Right cardiac atrium (tissue), 5 donors: Measurements from ENCODE around the gene CLIC6. TPM values are rescaled to one million over a fixed set of nuclear protein-coding genes. Genes with fewer than 3 reads are reported as not detected.
"Not testable (repeated sequence)": the region's sequence is repeated elsewhere in the genome, so short reads cannot be mapped to it uniquely, and the experiment has no call there.

Experiments used
- ATAC-seq, 2 donors: fragments of 200-7000 bp; cut with Tn5 transposase; one replicate each; pipeline versions ENCODE4 v1.8.0 to v1.9.1; 2020; ENCODE audit warnings: moderate library complexity in 2 of 2, mild to moderate bottlenecking in 1 of 2
- DNase-seq, 3 donors: peaks; one replicate each; pipeline ENCODE4 v3.0.0-alpha.2; 2020
- H3K27ac ChIP-seq: one replicate; pipeline ENCODE4 v1.5.1; 2013; ENCODE audit warnings: mild to moderate bottlenecking, low read length, control low read depth, moderate library complexity
- H3K27me3 ChIP-seq: one replicate; pipeline ENCODE4 v1.6.1; 2013; ENCODE audit not compliant: control insufficient read depth, insufficient read depth
- H3K4me1 ChIP-seq: one replicate; pipeline ENCODE4 v1.6.1; 2013; ENCODE audit warnings: low read length; ENCODE audit not compliant: control insufficient read depth, insufficient read depth
- H3K4me3 ChIP-seq: one replicate; pipeline ENCODE4 v1.5.1; 2013; ENCODE audit warnings: low read length, control low read depth
- H3K9me3 ChIP-seq: one replicate; pipeline ENCODE4 v1.6.1; 2013; ENCODE audit warnings: low read length; ENCODE audit not compliant: control insufficient read depth
- WGBS: extraction: QIAGEN DNeasy Blood & Tissue Kit; methylation state at CpG from one replicate; pipeline ENCODE4 v1.1.7; 2013; 5-methylcytosine and 5-hydroxymethylcytosine counted together
- intact Hi-C, 4 donors: fragments of 100-400 bp; cut with DNase I; formaldehyde crosslinking; loops; one replicate each; pipeline versions ENCODE4 v1.11.0 to v1.14.0; 2022 to 2023
- polyA plus RNA-seq: library from polyadenylated mRNA; stranded (reverse); fragments of 200-250 nt; gene quantifications from one replicate; pipeline ENCODE4 v1.2.3, GENCODE V29; 2013
- total RNA-seq, 4 donors: library from RNA; stranded (reverse); fragmentation: NEBNext Ultra II Directional; extraction: Animal tissue kit (Norgen Biotek cat#: 25700); gene quantifications; one replicate each; pipeline ENCODE4 v1.2.1, GENCODE V29; 2021
- donor health status: healthy with polysubstance abuse.
- donor health status: DM: no; HTN: yes; CAD: no.
- donor health status: DM: no; HTN: no; CAD: no.
- donor health status: DM: no; HTN: yes; CAD: no; lungs with severe emphysema.
- donor health status: DM: yes; HTN: yes; CAD: no.

The CLIC6 gene
- total and polyA plus RNA-seq, 5 donors: 6.1 to 13.7 (median 12.6) TPM

- intact Hi-C loops: no loop called here
- Histone ChIP-seq H3K27me3 (no peaks in the 10 kb centered on the region), H3K9me3 (no peaks in the 10 kb centered on the region), H3K4me3 (no peak overlapping the region), H3K27ac (no peak overlapping the region), H3K4me1 (no peaks in the 10 kb centered on the region)
- ATAC-seq: no peak
- WGBS: 73% methylated on average over 4 of the region's 4 CpGs
- DNase-seq: no peak
Observed at GRCh38 chr21:34706337-34706736, 37.5 kb downstream of the CLIC6 start.

GRCh38 chr21:34707876-34708325, 39.1 kb downstream of the CLIC6 start:
- no peak for ATAC-seq
- Histone ChIP-seq H3K4me3 (no peak overlapping the region), H3K9me3 (no peaks in the 10 kb centered on the region), H3K27me3 (no peaks in the 10 kb centered on the region), H3K4me1 (no peaks in the 10 kb centered on the region), H3K27ac (no peak overlapping the region)
- DNase-seq: no peak
- 72% methylated on average over 8 of the region's 8 CpGs for WGBS
- intact Hi-C loops: no loop called here

DNA sequence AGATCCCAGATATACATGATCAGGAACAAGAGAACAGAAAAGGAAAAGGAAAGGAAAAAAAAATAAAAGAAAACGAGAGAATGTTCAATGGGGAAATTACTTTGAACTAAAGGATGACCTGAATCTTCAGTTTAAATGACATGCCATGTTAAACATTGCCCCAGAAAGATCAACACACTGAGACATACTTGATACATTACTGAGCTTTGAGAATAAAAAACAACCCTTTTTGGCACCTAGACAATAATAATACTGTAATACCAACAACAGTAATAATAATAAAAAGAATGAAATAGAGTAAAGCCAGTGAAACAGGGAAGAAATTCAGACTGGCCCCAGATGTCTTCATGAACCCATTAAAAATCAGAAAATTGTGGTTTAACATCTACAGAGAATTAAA, 44.8 kb downstream of the CLIC6 start:
- Histone ChIP-seq H3K9me3 (no peaks in the 10 kb centered on the region), H3K4me3 (no peak overlapping the region), H3K4me1 (no peaks in the 10 kb centered on the region), H3K27me3 (no peaks in the 10 kb centered on the region), H3K27ac (no peak overlapping the region)
- 49% methylated on average over 1 of the region's 1 CpG for WGBS
- intact Hi-C loops: no loop called here
- ATAC-seq (no peak), DNase-seq (no peak)

DNA sequence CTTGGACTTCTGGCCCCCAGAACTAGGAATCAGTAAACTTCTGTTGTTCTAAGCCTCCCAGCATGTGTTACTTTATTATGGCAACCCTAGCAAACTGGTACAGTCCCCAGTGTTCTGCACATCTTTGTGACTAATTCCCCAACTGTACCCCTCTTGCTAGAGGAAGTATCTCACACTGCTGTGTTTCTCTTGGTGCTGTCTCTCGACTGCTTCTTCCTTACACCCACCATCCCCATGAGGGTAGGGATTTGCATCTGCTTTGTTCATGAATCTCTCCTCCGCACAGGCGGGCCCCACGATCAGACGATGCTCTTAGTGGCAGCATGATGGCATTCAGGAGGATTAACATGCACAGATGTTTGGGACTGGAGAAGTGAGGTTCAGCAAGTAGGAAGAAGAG, 46.7 kb downstream of the CLIC6 start:
- WGBS: 85% methylated on average over 5 of the region's 5 CpGs
- no peaks in the 10 kb centered on the region for H3K9me3 ChIP-seq
- H3K4me3 ChIP-seq: no peak overlapping the region
- DNase-seq (no peak), ATAC-seq (no peak)
- no peak overlapping the region for H3K27ac ChIP-seq
- no peaks in the 10 kb centered on the region for H3K27me3 ChIP-seq
- intact Hi-C loops: no loop called here
- no peaks in the 10 kb centered on the region for H3K4me1 ChIP-seq

- Histone ChIP-seq H3K4me1 (no peaks in the 10 kb centered on the region), H3K27ac (no peak overlapping the region)
- intact Hi-C loops: no loop called here
Observed at GRCh38 chr21:34715985-34716596, 47.3 kb downstream of the CLIC6 start.

DNA sequence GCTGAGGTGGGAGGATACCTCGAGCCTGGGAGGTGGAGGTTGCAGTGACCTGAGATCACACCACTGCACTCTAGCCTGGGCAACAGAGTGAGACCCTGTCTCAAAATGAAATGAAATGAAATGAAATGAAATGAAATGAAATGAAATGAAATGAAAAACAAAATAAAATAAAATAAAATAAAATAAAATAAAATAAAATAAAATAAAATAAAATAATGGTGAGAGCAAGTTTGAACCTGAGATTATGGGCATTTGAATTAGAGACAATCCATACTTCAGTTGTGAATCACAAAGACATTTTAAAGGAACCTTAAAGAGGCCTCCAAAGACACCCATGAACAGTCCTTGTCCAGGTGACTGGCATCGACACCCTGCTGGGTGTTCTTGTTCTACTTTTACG, 49.7 kb downstream of the CLIC6 start:
- H3K4me1 ChIP-seq, H3K27me3 ChIP-seq, ATAC-seq, H3K9me3 ChIP-seq, H3K4me3 ChIP-seq, DNase-seq, intact Hi-C loops, H3K27ac ChIP-seq: not testable (repeated sequence)
- 91% methylated on average over 3 of the region's 3 CpGs for WGBS

More at GRCh38 chr21:34715985-34716596, 47.3 kb downstream of the CLIC6 start:
- Histone ChIP-seq H3K27me3 (no peaks in the 10 kb centered on the region), H3K9me3 (no peaks in the 10 kb centered on the region), H3K4me3 (no peak overlapping the region)
- no peak for ATAC-seq
- 89% methylated on average over 7 of the region's 7 CpGs for WGBS
- no peak for DNase-seq

- 76% methylated on average over 7 of the region's 7 CpGs for WGBS
- ATAC-seq: no peak
- Histone ChIP-seq H3K27me3 (no peaks in the 10 kb centered on the region), H3K4me3 (no peak overlapping the region), H3K4me1 (no peaks in the 10 kb centered on the region), H3K27ac (no peak overlapping the region), H3K9me3 (no peaks in the 10 kb centered on the region)
- intact Hi-C loops: no loop called here
- no peak for DNase-seq
Observed at GRCh38 chr21:34722684-34723300, 54.0 kb downstream of the CLIC6 start.

DNA sequence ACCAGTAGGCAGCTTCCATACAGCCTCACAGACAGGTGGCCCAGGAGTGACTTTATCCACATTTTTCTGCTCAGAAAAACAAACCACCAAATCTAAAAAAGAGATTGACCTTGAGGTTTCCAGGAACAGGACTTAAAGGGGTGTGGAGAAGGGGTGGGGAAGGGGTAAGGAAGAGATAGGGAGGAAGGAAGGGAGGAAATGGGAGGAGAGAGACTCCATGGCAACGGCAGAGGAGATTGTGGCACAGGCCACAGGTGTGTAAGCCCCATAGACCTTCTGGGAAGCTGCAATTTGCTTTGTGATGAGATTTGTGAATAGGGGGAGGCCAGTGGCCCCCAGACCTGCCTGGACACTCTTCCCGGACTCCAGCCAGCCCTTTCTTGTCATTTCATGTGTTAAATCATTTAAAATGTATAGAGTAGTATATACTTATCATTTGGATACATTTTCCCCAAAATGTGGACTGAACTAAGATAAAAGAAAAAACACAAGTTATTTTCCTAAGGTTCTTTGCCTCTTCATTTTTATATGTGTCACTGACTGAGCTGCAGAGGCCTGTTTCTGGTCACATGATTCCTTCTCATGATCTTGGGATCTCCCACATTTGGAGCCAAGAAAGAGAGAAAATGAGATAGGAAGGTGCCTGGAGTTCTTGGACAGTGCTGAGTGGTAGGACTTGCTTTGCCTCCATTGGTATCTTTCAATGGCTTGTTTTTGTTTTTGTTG, 55.5 kb downstream of the CLIC6 start:
- DNase-seq: no peak
- Histone ChIP-seq H3K4me1 (no peaks in the 10 kb centered on the region), H3K27me3 (no peaks in the 10 kb centered on the region), H3K27ac (no peak overlapping the region), H3K4me3 (no peak overlapping the region), H3K9me3 (no peaks in the 10 kb centered on the region)
- intact Hi-C loops: no loop called here
- 54% methylated on average over 2 of the region's 2 CpGs for WGBS
- ATAC-seq: no peak

DNA sequence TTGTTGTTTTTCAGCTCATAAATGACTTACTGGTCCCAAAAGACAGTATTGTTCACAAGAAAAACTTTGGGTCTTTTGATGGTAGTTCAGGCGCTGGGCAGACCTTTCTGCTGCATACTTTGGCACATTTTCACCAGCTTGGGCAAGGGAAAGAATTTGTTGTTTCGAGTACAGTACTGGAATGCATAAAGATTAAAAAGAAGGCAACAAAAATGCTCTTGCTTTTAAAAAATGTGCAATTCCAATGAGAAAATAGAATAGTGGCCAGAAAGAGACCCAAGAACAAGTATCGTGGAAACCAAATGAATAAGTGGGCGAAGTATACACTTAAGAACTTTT, 56.0 kb downstream of the CLIC6 start:
- no peak for DNase-seq
- H3K27ac ChIP-seq: no peak overlapping the region
- intact Hi-C loops: no loop called here
- no peak for ATAC-seq
- H3K9me3 ChIP-seq: no peaks in the 10 kb centered on the region
- 63% methylated on average over 4 of the region's 4 CpGs for WGBS
- no peaks in the 10 kb centered on the region for H3K4me1 ChIP-seq
- no peaks in the 10 kb centered on the region for H3K27me3 ChIP-seq
- no peak overlapping the region for H3K4me3 ChIP-seq

GRCh38 chr21:34726627-34727337, 58.0 kb downstream of the CLIC6 start:
- DNase-seq (no peak), ATAC-seq (no peak)
- no peaks in the 10 kb centered on the region for H3K4me1 ChIP-seq
- no peaks in the 10 kb centered on the region for H3K27me3 ChIP-seq
- no peak overlapping the region for H3K27ac ChIP-seq
- no peak overlapping the region for H3K4me3 ChIP-seq
- WGBS: 61% methylated on average over 5 of the region's 5 CpGs
- no peaks in the 10 kb centered on the region for H3K9me3 ChIP-seq
- intact Hi-C loops: no loop called here

- Histone ChIP-seq H3K4me3 (no peak overlapping the region), H3K27me3 (no peaks in the 10 kb centered on the region), H3K9me3 (no peaks in the 10 kb centered on the region), H3K4me1 (no peaks in the 10 kb centered on the region), H3K27ac (no peak overlapping the region)
- 96% methylated on average over 3 of the region's 3 CpGs for WGBS
- intact Hi-C loops: no loop called here
- no peak for DNase-seq
- no peak for ATAC-seq
Observed at GRCh38 chr21:34728479-34728878, 59.7 kb downstream of the CLIC6 start.
